H1 (cell line): Measurements from ENCODE around the gene RASGRF1.

ENCODE experiments used
- CREB1 ChIP-seq: IDR thresholded peaks from 2 replicates; pipeline ENCODE4 v1.6.1; 2012; ENCODE audit warnings: inconsistent platforms
- EGR1 ChIP-seq: IDR thresholded peaks from 2 replicates; pipeline ENCODE4 v1.6.1; 2011; ENCODE audit warnings: low read depth, low read length, borderline replicate concordance
- EP300 ChIP-seq, 2 experiments: IDR thresholded peaks; 1 replicate in 1 of 2; 2 replicates in 1 of 2; pipeline ENCODE4 v1.6.1; 2011 to 2012; ENCODE audit warnings: low read depth in 2 of 2, low read length in 2 of 2, mild to moderate bottlenecking in 2 of 2, borderline replicate concordance in 1 of 2, inconsistent platforms in 1 of 2, moderate library complexity in 1 of 2
- EZH2 ChIP-seq: fragments of 200-600 bp; sonication (generic); IDR thresholded peaks from 2 replicates; pipeline ENCODE4 v1.7.1; 2012; ENCODE audit warnings: low read depth, mild to moderate bottlenecking, moderate library complexity, low read length, inconsistent platforms; ENCODE audit not compliant: severe bottlenecking
- NRF1 ChIP-seq: IDR thresholded peaks from 2 replicates; pipeline ENCODE4 v1.6.1; 2011; ENCODE audit warnings: mild to moderate bottlenecking, low read depth, low read length, improper control_type of control experiment
- PHF8 ChIP-seq: fragments of 200-600 bp; sonication (generic); conservative IDR thresholded peaks from 2 replicates; pipeline ENCODE4 v1.7.1; 2012; ENCODE audit warnings: low read depth, mild to moderate bottlenecking, inconsistent platforms, low read length, moderate library complexity
- POLR2AphosphoS5 ChIP-seq: IDR thresholded peaks from 2 replicates; pipeline ENCODE4 v1.6.1; 2011; ENCODE audit warnings: low read depth, low read length
- SP2 ChIP-seq: IDR thresholded peaks from 2 replicates; pipeline ENCODE4 v1.6.1; 2012; ENCODE audit warnings: mild to moderate bottlenecking, low read length, inconsistent platforms
- YY1 ChIP-seq: IDR thresholded peaks from 2 replicates; pipeline ENCODE4 v1.6.1; 2011; ENCODE audit warnings: low read depth, mild to moderate bottlenecking, low read length
- TF ChIP-seq, protein P1 (sequence below), 3 experiments: IDR thresholded peaks; 1 replicate in 2 of 3; 2 replicates in 1 of 3; pipeline versions ENCODE4 v1.5.1 to v1.6.1; 2011; ENCODE audit warnings: low read length in 3 of 3, mild to moderate bottlenecking in 3 of 3, inconsistent platforms in 2 of 3, low read depth in 1 of 3, moderate library complexity in 1 of 3; ENCODE audit not compliant: insufficient read depth in 1 of 3; ENCODE audit errors: control extremely low read depth in 1 of 3

- TF ChIP-seq NRF1 (no peak), EP300 (IDR thresholded peaks at IDR 0.05; ENCODE audit: borderline replicate concordance in 1 of 2, low read depth in 2 of 2, low read length in 2 of 2) (no peak), POLR2AphosphoS5 (no peak), SP2 (no peak), EGR1 (no peak), PHF8 (no peak), CREB1 (no peak), EZH2 (no peak), YY1 (no peak)
- TF ChIP-seq, protein P1, sequence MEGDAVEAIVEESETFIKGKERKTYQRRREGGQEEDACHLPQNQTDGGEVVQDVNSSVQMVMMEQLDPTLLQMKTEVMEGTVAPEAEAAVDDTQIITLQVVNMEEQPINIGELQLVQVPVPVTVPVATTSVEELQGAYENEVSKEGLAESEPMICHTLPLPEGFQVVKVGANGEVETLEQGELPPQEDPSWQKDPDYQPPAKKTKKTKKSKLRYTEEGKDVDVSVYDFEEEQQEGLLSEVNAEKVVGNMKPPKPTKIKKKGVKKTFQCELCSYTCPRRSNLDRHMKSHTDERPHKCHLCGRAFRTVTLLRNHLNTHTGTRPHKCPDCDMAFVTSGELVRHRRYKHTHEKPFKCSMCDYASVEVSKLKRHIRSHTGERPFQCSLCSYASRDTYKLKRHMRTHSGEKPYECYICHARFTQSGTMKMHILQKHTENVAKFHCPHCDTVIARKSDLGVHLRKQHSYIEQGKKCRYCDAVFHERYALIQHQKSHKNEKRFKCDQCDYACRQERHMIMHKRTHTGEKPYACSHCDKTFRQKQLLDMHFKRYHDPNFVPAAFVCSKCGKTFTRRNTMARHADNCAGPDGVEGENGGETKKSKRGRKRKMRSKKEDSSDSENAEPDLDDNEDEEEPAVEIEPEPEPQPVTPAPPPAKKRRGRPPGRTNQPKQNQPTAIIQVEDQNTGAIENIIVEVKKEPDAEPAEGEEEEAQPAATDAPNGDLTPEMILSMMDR (IDR thresholded peaks at IDR 0.05; ENCODE audit: control extremely low read depth in 1 of 3, insufficient read depth in 1 of 3, low read depth in 1 of 3, low read length in 3 of 3) = no peak
Measured at GRCh38 chr15:79003301-79003700, 87.3 kb downstream of the RASGRF1 start.
